Trophoblast cell (in vitro differentiated cells and primary cell): ENCODE measurements around the gene SOD2.

Experiments
- DNase-seq, 2 donors: peaks; one replicate each; pipeline ENCODE4 v3.0.0-alpha.2; 2016
- H2AFZ ChIP-seq: 2 replicates; pipeline ENCODE4 v1.6.1; 2013; ENCODE audit warnings: low read length, moderate library complexity, mild to moderate bottlenecking; ENCODE audit not compliant: insufficient read depth, poor library complexity
- H2AK5ac ChIP-seq: 2 replicates; pipeline ENCODE4 v1.6.1; 2013; ENCODE audit warnings: mild to moderate bottlenecking, low read length
- H2BK120ac ChIP-seq: 2 replicates; pipeline ENCODE4 v1.6.1; 2013; ENCODE audit warnings: low read length, mild to moderate bottlenecking, moderate library complexity; ENCODE audit not compliant: insufficient read depth, poor library complexity
- H2BK12ac ChIP-seq: 2 replicates; pipeline ENCODE4 v1.6.1; 2013; ENCODE audit warnings: mild to moderate bottlenecking, low read length, moderate library complexity
- H2BK5ac ChIP-seq: 2 replicates; pipeline ENCODE4 v1.6.1; 2013; ENCODE audit warnings: low read length, low read depth, moderate library complexity, mild to moderate bottlenecking; ENCODE audit not compliant: poor library complexity
- H3K14ac ChIP-seq: 2 replicates; pipeline ENCODE4 v1.6.1; 2013; ENCODE audit warnings: mild to moderate bottlenecking, low read length
- H3K18ac ChIP-seq: 2 replicates; pipeline ENCODE4 v1.6.1; 2013; ENCODE audit warnings: mild to moderate bottlenecking, low read length
- H3K23ac ChIP-seq: 2 replicates; pipeline ENCODE4 v1.6.1; 2013; ENCODE audit warnings: low read length
- H3K27ac ChIP-seq: 2 replicates; pipeline ENCODE4 v1.5.1; 2013; ENCODE audit warnings: low read depth, mild to moderate bottlenecking, inconsistent platforms, low read length, moderate library complexity
- H3K27me3 ChIP-seq: 2 replicates; pipeline ENCODE4 v1.6.1; 2013; ENCODE audit warnings: inconsistent platforms, mild to moderate bottlenecking, low read length, moderate library complexity; ENCODE audit not compliant: insufficient read depth
- H3K36me3 ChIP-seq, 2 experiments: 1 replicate in 1 of 2; 2 replicates in 1 of 2; pipeline ENCODE4 v1.6.1; 2013; ENCODE audit warnings: low read length in 2 of 2, mild to moderate bottlenecking in 2 of 2, moderate library complexity in 1 of 2; ENCODE audit not compliant: insufficient read depth in 2 of 2, control insufficient read depth in 1 of 2
- H3K4ac ChIP-seq: 2 replicates; pipeline ENCODE4 v1.6.1; 2013; ENCODE audit warnings: low read depth, mild to moderate bottlenecking, low read length, moderate library complexity
- H3K4me1 ChIP-seq, 2 experiments: 1 replicate in 1 of 2; 2 replicates in 1 of 2; pipeline ENCODE4 v1.6.1; 2013; ENCODE audit warnings: low read length in 2 of 2, mild to moderate bottlenecking in 2 of 2, moderate library complexity in 1 of 2; ENCODE audit not compliant: insufficient read depth in 2 of 2, control insufficient read depth in 1 of 2
- H3K4me2 ChIP-seq: 2 replicates; pipeline ENCODE4 v1.6.1; 2013; ENCODE audit warnings: inconsistent platforms, mild to moderate bottlenecking, low read length, moderate library complexity
- H3K4me3 ChIP-seq: 2 replicates; pipeline ENCODE4 v1.5.1; 2013; ENCODE audit warnings: mild to moderate bottlenecking, low read depth, low read length, inconsistent platforms
- H3K79me1 ChIP-seq: one replicate; pipeline ENCODE4 v1.6.1; 2013; ENCODE audit warnings: low read length
- H3K79me2 ChIP-seq: 2 replicates; pipeline ENCODE4 v1.6.1; 2013; ENCODE audit warnings: low read length, mild to moderate bottlenecking; ENCODE audit not compliant: control insufficient read depth, insufficient read depth, poor library complexity
- H3K9ac ChIP-seq: 2 replicates; pipeline ENCODE4 v1.6.1; 2013; ENCODE audit warnings: mild to moderate bottlenecking, low read length
- H3K9me3 ChIP-seq: 2 replicates; pipeline ENCODE4 v1.6.1; 2013; ENCODE audit warnings: low read depth, mild to moderate bottlenecking, control low read depth, inconsistent platforms, low read length; ENCODE audit not compliant: insufficient read depth
- H4K12ac ChIP-seq: 2 replicates; pipeline ENCODE4 v1.6.1; 2013; ENCODE audit warnings: low read depth, mild to moderate bottlenecking, low read length, moderate library complexity
- H4K8ac ChIP-seq: 2 replicates; pipeline ENCODE4 v1.6.1; 2013; ENCODE audit warnings: low read depth, mild to moderate bottlenecking, low read length, moderate library complexity
- H4K91ac ChIP-seq: one replicate; pipeline ENCODE4 v1.6.1; 2013; ENCODE audit warnings: low read depth, mild to moderate bottlenecking, low read length, moderate library complexity
- WGBS: extraction: QIAGEN DNeasy Blood & Tissue Kit; methylation state at CpG from one replicate; pipeline ENCODE4 v1.1.7; 2013; ENCODE audit warnings: missing lambda C conversion rate; ENCODE audit not compliant: insufficient read length, insufficient coverage; ENCODE audit errors: extremely low coverage; 5-methylcytosine and 5-hydroxymethylcytosine counted together

Gene SOD2

GRCh38 chr6:159680104-159680503 is 12.9 kb downstream of the SOD2 start:
- Histone ChIP-seq H3K23ac (no peak overlapping the region), H3K4me2 (no peak overlapping the region), H3K4ac (no peak overlapping the region), H4K8ac (no peak overlapping the region), H2BK12ac (no peak overlapping the region), H2AK5ac (no peak overlapping the region), H3K27me3 (no peaks in the 10 kb centered on the region), H3K79me2 (no peaks in the 10 kb centered on the region), H3K14ac (no peak overlapping the region), H2AFZ (no peak overlapping the region), H3K4me1 (no peaks in the 10 kb centered on the region), H3K79me1 (no peaks in the 10 kb centered on the region), H3K9ac (no peak overlapping the region), H3K9me3 (no peaks in the 10 kb centered on the region), H3K4me3 (no peak overlapping the region), H3K27ac (no peak overlapping the region), H3K36me3 (peaks cover 3 to 5% of the 10 kb centered on the region in 2 experiments), H2BK120ac (no peak overlapping the region), H2BK5ac (no peak overlapping the region), H4K12ac (no peak overlapping the region), H4K91ac (no peak overlapping the region), H3K18ac (no peak overlapping the region)
- no CpG with 5 or more reads among the region's 3 CpGs for WGBS
- no peak for DNase-seq

DNA sequence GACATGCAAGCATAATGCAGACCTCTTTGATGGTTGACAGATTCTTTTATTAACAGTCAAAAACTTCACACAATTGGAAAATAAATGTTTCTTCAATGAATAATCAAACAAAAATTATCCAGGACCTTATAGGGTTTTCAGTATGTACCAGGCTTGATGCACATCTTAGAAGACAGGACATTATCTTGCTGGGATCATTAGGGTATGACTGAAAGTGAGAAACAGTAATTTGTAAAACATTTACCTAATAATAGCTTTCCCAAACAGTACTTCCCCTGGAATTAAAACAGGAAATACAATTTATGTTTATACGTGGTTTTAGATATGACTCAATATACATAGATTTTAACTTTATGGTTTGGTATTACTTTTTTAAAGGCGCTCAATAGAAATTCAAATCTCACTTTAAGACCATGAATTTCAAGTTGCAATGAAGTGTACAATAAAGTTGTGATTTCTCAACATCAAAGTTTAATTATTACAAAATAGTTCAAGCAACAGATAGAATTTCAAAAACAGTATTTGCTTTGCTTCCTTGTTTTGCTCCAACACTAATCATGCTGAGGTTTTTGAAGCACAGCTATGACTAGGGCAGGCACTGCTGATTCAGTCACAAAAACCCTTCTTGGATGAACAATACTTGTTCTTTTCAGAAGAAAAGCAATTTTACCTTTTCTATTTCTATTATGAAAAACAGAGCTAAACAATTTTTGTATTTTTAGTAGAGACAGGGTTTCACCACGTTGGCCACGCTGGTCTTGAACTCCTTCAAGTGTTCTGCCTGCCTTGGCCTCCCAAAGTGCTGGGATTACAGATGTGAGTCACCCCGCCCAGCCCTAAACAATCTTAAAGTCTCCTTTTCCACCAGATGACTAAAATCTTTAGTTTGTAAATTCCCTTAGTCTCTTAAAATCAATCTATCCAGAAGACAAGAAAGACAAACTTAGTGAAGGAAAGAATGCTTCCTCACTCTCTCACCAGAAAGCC is 13.7 kb downstream of the SOD2 start:
- H3K79me1 ChIP-seq, result no peaks in the 10 kb centered on the region
- peaks cover 2 to 3% of the 10 kb centered on the region in 2 experiments for H3K36me3 ChIP-seq
- H3K14ac ChIP-seq, result no peak overlapping the region
- H3K18ac ChIP-seq, result no peak overlapping the region
- H3K4me2 ChIP-seq, result no peak overlapping the region
- no peak overlapping the region for H3K9ac ChIP-seq
- no peak overlapping the region for H3K23ac ChIP-seq
- no peak overlapping the region for H4K12ac ChIP-seq
- H3K27ac ChIP-seq, result no peak overlapping the region
- WGBS, result no CpG with 5 or more reads among the region's 5 CpGs
- no peaks in the 10 kb centered on the region for H3K9me3 ChIP-seq
- no peak overlapping the region for H3K4me3 ChIP-seq
- no peaks in the 10 kb centered on the region for H3K4me1 ChIP-seq
- no peak overlapping the region for H2BK5ac ChIP-seq
- no peak overlapping the region for H2BK12ac ChIP-seq
- DNase-seq, result no peak
- no peak overlapping the region for H3K4ac ChIP-seq
- no peak overlapping the region for H4K8ac ChIP-seq
- H4K91ac ChIP-seq, result no peak overlapping the region
- H3K79me2 ChIP-seq, result no peaks in the 10 kb centered on the region
- H2AFZ ChIP-seq, result no peak overlapping the region
- H2AK5ac ChIP-seq, result no peak overlapping the region
- H3K27me3 ChIP-seq, result no peaks in the 10 kb centered on the region
- H2BK120ac ChIP-seq, result no peak overlapping the region

GRCh38 chr6:159678574-159678973 is 14.5 kb downstream of the SOD2 start:
- WGBS, result no CpG with 5 or more reads among the region's 3 CpGs
- H3K36me3 ChIP-seq, result peaks cover 2 to 3% of the 10 kb centered on the region in 2 experiments
- no peak overlapping the region for H2AFZ ChIP-seq
- no peaks in the 10 kb centered on the region for H3K79me2 ChIP-seq
- no peak overlapping the region for H2BK12ac ChIP-seq
- H3K4me3 ChIP-seq, result no peak overlapping the region
- no peak overlapping the region for H2BK120ac ChIP-seq
- H4K12ac ChIP-seq, result no peak overlapping the region
- no peaks in the 10 kb centered on the region for H3K79me1 ChIP-seq
- H3K23ac ChIP-seq, result no peak overlapping the region
- H3K9ac ChIP-seq, result no peak overlapping the region
- no peak overlapping the region for H3K14ac ChIP-seq
- no peaks in the 10 kb centered on the region for H3K4me1 ChIP-seq
- no peak overlapping the region for H3K4ac ChIP-seq
- H4K8ac ChIP-seq, result no peak overlapping the region
- DNase-seq, result no peak
- H3K27me3 ChIP-seq, result no peaks in the 10 kb centered on the region
- H2BK5ac ChIP-seq, result no peak overlapping the region
- H3K4me2 ChIP-seq, result no peak overlapping the region
- H3K27ac ChIP-seq, result no peak overlapping the region
- H3K9me3 ChIP-seq, result no peaks in the 10 kb centered on the region
- no peak overlapping the region for H4K91ac ChIP-seq
- H3K18ac ChIP-seq, result no peak overlapping the region
- no peak overlapping the region for H2AK5ac ChIP-seq

DNA sequence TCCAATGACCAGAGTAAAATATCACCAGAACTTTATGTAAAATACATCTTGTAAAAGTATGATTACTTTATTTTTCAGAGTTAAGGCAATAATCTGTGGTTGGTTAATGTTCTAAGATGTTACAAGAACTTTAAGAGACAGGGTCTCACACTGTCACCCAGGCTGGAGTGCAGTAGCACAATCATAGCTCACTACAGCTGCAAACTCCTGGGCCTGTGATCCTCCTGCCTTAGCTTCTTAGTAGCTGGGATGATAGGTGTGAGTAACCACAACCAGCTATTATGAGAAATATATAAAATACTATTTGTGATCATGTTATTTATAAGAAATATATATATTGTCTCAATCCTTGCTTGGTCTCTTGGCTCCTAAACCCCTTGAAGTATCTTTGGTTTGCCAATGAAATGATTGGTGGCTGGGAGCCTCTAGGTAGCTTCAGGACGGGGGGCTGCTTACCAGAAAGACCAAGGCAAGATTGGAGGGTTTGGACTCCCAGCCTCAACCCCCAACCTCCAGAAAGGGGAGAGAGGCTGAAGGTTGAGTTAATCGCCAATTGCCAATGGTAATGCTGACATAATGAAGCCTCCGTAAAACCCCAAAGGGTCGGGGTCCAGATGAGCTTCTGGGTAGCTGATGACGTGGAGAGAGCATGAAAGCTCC is 15.4 kb downstream of the SOD2 start:
- no peak overlapping the region for H2AFZ ChIP-seq
- H3K4me3 ChIP-seq, result no peak overlapping the region
- no peak overlapping the region for H3K14ac ChIP-seq
- H4K91ac ChIP-seq, result no peak overlapping the region
- H3K18ac ChIP-seq, result no peak overlapping the region
- no peak overlapping the region for H3K4me2 ChIP-seq
- H3K9me3 ChIP-seq, result no peaks in the 10 kb centered on the region
- no peak overlapping the region for H2BK5ac ChIP-seq
- no peak overlapping the region for H4K8ac ChIP-seq
- H3K4me1 ChIP-seq, result no peaks in the 10 kb centered on the region
- H2BK120ac ChIP-seq, result no peak overlapping the region
- WGBS, result no CpG with 5 or more reads among the region's 5 CpGs
- H3K79me2 ChIP-seq, result no peaks in the 10 kb centered on the region
- no peak overlapping the region for H2BK12ac ChIP-seq
- no peak for DNase-seq
- no peak overlapping the region for H3K9ac ChIP-seq
- H3K27ac ChIP-seq, result no peak overlapping the region
- H4K12ac ChIP-seq, result no peak overlapping the region
- no peak overlapping the region for H3K4ac ChIP-seq
- H3K79me1 ChIP-seq, result no peaks in the 10 kb centered on the region
- peaks cover 0 to 3% of the 10 kb centered on the region in 2 experiments for H3K36me3 ChIP-seq
- no peak overlapping the region for H2AK5ac ChIP-seq
- H3K23ac ChIP-seq, result no peak overlapping the region
- no peaks in the 10 kb centered on the region for H3K27me3 ChIP-seq
